Hematopoietic multipotent progenitor cell treated with erythropoietin and hydrocortisone succinate and interleukin-3 and kit ligand, for 17 days (in vitro differentiated cells): Measurements from ENCODE around the gene BOC.

Source experiments
- DNase-seq: peaks from one replicate; pipeline ENCODE4 v3.0.0-alpha.2; 2015; ENCODE audit warnings: low spot score

The BOC gene

GRCh38 chr3:113269661-113270060, 58.3 kb downstream of the BOC start:
- DNase-seq = no peak

DNA sequence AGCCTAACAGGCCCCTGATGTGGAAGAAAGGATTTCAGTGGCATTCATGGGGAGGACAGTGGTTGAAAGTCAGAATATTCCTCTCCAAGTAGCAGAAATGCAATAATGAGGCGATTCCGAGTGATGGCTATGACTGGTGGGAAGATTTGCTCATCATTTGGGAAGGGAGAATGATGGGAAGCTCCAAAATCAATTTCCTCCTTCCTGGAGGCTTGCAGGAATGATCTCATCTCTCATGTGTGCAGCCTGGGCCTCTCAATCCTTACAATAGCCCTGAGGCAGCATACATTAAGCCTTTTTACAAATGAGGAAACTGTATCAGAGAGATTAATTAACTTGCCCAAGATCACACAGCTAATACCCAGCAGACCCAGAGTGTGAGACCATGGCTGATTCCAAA, 58.7 kb downstream of the BOC start:
- DNase-seq = no peak

GRCh38 chr3:113270786-113271185, 59.4 kb downstream of the BOC start:
- DNase-seq = no peak

DNA sequence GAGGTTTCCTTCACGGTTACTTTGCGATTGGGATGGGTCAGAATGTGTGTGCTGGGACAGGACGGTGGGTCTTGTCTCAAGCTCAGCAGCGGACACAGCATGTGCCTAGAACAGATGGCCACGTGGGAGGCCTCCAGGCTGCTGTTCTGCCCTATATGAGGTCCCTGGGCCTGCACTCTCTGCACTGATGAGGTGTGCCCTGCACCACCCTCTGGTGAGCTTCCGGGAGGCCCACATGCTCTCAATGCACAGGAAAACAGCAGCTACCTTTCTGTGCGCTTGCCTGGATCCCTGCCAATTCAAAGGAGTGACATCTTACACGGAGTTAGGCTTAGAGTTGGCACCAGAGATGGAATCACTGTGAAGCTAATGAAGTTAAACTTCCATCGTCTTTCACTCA, 59.8 kb downstream of the BOC start:
- DNase-seq = peak; percentile 9

DNA sequence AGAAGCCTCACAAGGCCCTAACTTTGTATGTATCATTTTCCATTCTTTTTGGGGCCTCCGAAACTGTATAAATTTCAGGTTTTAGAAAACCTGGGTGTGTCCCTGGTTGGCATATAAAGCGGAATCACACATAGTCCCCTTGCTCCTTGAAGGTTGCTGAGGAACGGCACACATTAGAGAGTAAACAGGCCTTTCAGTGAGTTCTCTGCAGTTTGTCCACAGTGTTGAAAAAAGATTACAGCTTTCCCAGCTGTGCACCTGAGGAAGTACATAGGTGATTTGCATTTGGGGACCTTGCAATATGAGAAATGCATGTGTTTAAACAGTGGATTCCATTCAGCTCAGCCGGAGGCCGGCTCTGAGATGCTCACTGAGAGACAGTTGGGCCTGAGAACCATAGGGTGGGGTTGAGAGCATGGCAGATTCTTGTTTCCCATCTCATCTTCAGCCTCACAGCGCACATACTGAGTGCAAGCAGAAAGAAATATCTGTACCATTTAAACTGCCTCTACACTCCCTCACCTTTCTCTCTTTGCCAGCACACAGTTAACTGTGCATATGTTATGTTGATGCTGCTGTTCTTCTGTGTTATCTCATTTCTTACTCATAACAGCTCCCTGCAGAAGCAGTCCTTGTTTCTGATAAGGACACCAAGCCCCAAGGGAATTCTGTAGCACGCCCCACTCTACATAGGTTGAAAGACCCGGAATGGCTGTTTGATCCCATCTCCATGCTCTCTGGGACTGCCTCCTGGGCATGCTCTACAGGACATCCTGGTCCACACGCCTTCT, 60.4 kb downstream of the BOC start:
- no peak for DNase-seq

DNA sequence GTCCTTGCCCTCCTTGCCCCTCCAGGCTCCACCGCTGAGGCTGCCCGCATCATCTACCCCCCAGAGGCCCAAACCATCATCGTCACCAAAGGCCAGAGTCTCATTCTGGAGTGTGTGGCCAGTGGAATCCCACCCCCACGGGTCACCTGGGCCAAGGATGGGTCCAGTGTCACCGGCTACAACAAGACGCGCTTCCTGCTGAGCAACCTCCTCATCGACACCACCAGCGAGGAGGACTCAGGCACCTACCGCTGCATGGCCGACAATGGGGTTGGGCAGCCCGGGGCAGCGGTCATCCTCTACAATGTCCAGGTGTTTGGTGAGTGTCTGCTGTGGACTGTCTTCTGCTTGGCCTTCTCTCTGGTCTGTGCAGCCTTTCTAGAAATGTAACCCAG, 61.0 kb downstream of the BOC start:
- no peak for DNase-seq

GRCh38 chr3:113273011-113273410, 61.7 kb downstream of the BOC start:
- DNase-seq = no peak

GRCh38 chr3:113273604-113274378, 62.4 kb downstream of the BOC start:
- no peak for DNase-seq

DNA sequence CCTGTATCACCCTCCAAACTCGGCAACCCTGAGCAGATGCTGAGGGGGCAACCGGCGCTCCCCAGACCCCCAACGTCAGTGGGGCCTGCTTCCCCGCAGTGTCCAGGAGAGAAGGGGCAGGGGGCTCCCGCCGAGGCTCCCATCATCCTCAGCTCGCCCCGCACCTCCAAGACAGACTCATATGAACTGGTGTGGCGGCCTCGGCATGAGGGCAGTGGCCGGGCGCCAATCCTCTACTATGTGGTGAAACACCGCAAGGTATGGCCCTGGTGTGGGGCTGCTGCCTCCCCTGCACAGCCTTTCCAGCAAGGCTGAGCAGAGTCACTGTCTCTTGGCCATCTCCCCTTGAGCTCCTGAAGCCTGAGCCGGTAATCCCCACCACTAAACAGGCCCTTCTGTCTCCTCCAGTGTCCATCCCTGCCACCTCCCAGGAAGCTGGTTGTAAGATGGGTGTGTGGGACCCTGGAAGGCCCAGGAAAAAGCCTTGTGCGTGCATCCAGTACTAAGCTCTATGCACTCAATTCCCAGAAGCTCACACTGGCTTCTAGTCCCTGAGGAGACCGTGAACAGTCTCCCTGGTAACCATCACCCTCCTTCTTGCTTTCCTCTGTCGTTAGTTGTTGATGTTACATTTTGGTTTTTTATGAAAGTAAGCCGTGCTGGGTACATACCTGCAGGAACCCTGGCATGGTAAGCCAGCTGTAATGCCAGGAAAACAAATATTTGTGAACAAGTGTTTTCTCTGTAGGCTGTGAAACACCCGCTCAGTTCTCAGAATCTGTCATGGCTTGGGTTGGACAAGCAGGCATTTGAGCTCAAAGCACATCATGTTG, 63.3 kb downstream of the BOC start:
- DNase-seq = no peak

DNA sequence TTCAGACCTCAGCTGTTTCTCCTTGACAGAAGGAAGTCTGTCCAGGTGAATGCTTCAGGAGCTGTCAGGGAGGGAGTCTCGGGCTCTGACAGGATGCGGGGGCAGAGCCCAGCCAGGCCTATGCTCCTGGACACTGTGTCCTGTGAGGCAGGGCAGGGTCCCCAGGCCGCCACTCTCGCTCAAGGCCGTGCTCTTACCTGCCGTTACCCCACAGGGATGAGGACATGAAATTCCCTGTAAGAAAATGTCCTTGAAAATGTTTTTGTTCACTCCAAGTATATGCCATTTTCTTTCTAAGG, 63.9 kb downstream of the BOC start:
- DNase-seq = no peak

GRCh38 chr3:113275583-113275928, 64.2 kb downstream of the BOC start:
- DNase-seq = no peak

- no peak for DNase-seq
Observed at GRCh38 chr3:113275929-113276750, 64.8 kb downstream of the BOC start.

DNA sequence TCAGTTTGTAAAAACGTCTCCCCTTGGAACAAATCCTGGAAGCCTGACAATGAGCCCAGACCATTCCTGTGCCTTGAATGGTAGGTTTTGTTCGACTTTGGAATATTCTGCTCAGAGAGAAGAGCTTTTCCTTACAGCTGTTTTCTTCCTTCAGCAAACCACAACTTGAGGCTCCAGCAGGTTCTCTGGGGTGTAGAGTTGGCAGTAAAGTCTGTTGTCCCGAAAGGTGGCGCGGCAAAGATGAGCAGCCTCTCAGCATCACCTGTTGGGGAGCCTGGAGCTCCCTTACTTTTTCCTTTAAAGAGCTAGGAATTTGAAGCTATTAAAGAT, 65.4 kb downstream of the BOC start:
- DNase-seq = no peak

DNA sequence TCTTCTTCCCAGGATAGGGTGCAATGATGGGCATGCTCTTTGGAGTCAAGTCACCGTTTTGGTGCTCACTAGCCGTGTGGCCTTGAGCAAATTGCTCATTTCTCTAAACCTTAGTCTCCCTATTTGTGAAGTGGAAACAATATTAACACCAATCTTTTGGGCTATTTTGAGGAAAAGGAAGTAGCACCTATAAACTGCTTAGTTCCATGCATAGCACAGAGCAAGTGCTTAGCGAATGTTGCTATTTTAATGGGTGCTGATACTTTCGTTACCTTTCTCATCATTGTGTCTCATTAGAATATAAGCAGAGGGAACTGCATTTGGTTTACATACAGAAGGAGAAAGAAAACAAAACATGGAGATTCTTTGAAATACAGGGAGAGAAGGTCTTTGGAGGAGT, 66.1 kb downstream of the BOC start:
- no peak for DNase-seq

- DNase-seq = no peak
Observed at GRCh38 chr3:113277941-113278598, 66.7 kb downstream of the BOC start.

GRCh38 chr3:113278599-113278955, 67.2 kb downstream of the BOC start:
- DNase-seq = no peak

GRCh38 chr3:113279686-113280085, 68.3 kb downstream of the BOC start:
- no peak for DNase-seq

DNA sequence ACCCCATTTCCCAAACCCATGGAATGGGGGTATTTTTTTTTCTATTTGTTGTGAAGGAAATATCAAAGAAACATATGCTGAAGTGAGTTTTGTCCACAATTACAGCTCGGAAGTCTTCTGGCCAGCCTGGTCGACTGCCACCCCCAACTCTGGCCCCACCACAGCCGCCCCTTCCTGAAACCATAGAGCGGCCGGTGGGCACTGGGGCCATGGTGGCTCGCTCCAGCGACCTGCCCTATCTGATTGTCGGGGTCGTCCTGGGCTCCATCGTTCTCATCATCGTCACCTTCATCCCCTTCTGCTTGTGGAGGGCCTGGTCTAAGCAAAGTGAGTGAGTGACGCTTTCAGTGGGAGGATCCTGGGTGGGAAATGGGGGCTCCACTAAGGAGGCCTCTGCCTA, 71.9 kb downstream of the BOC start:
- DNase-seq = no peak

- DNase-seq = no peak
Observed at GRCh38 chr3:113284453-113285050, 73.2 kb downstream of the BOC start.

- no peak for DNase-seq
Observed at GRCh38 chr3:113285226-113285625, 73.9 kb downstream of the BOC start.

DNA sequence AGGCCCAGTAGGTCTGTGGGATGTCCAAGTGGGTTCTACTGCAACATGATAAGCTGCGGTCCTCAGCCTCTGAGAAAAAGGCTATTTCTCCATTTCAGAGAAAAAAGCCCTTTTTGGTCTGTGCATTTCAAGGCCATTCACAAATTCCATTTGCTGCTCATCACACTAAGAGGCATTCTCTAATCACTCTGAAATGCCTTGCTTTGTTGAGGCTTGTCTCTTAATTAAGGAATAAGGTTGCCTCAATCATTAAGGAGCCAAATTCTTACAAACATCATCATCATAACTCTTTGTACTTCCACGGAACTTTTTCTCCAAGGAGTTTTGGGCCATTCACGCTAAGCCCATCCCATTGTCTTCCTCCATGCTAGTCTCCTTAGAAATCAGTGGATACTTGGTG, 74.4 kb downstream of the BOC start:
- DNase-seq = no peak
